Right lobe of liver (tissue), 6 donors: ENCODE results near the gene BRD4. TPM values are rescaled to one million over a fixed set of nuclear protein-coding genes. Genes with fewer than 3 reads are reported as not detected.

Experiments used
- ATAC-seq, 4 donors: fragments of 200-7000 bp; cut with Tn5 transposase; one replicate each; pipeline ENCODE4 v1.9.1; 2020; ENCODE audit warnings: mild to moderate bottlenecking in 4 of 4, moderate library complexity in 4 of 4
- DNase-seq, 3 donors: peaks; one replicate each; pipeline ENCODE4 v3.0.0-alpha.2; 2020
- H3K27ac ChIP-seq, 3 donors: fragments of 200-600 bp; one replicate each; pipeline ENCODE4 v1.8.0; 2022
- H3K27me3 ChIP-seq, 2 donors: fragments of 200-600 bp; one replicate each; pipeline ENCODE4 v1.8.0; 2022
- H3K36me3 ChIP-seq, 4 donors: fragments of 200-600 bp; sonication (generic) in 1 of 4; one replicate each; pipeline versions ENCODE4 v1.5.1 to v1.8.0; 2017 to 2022; ENCODE audit warnings: control low read depth in 1 of 4
- H3K4me1 ChIP-seq, 4 donors: fragments of 200-600 bp; sonication (generic) in 1 of 4; one replicate each; pipeline versions ENCODE4 v1.5.1 to v1.8.0; 2017 to 2022; ENCODE audit warnings: control low read depth in 1 of 4
- H3K4me3 ChIP-seq, 3 donors: fragments of 200-600 bp; one replicate each; pipeline ENCODE4 v1.8.0; 2022
- H3K9me3 ChIP-seq, 4 donors: fragments of 200-600 bp; sonication (generic) in 1 of 4; one replicate each; pipeline versions ENCODE4 v1.5.1 to v1.8.0; 2017 to 2022; ENCODE audit warnings: control low read depth in 1 of 4
- POLR2A ChIP-seq: fragments of 450-650 bp; IDR thresholded peaks from one replicate; pipeline ENCODE4 v1.6.1; 2017; ENCODE audit warnings: antibody characterized with exemption, mild to moderate bottlenecking
- WGBS: methylation state at CpG from one replicate; pipeline ENCODE4 v1.1.6; 2018; ENCODE audit warnings: low coverage, low lambda C conversion rate; ENCODE audit not compliant: insufficient coverage; ENCODE audit errors: missing lambda C conversion rate; 5-methylcytosine and 5-hydroxymethylcytosine counted together
- intact Hi-C, 2 donors: fragments of 100-400 bp; cut with DNase I; formaldehyde crosslinking; loops; one replicate each; pipeline versions ENCODE4 v1.11.2 to v1.14.1; 2022
- total RNA-seq, 6 experiments: library from RNA; depleted of rRNA in 2 of 6; stranded (reverse); fragments of >200 nt in 2 of 6; fragmentation: NEBNext Ultra II Directional in 3 of 6; extraction: Animal tissue kit (Norgen Biotek cat#: 25700) in 3 of 6; gene quantifications; one replicate each; pipeline versions ENCODE4 v1.1.0 to v1.2.4, GENCODE V29; 2016 to 2023
- TF ChIP-seq, protein P1 (sequence below), 4 donors: fragments of 200-600 bp in 3 of 4; fragments of 450-650 bp in 1 of 4; IDR thresholded peaks; one replicate each; pipeline versions ENCODE4 v1.5.1 to v1.8.0; 2016 to 2022; ENCODE audit warnings: antibody characterized with exemption in 4 of 4, mild to moderate bottlenecking in 2 of 4
- donor health status: DM: no; HTN: yes; CAD: no.
- donor health status: DM: no; HTN: no; CAD: no.
- donor health status: DM: no; HTN: no; CAD: no.
- donor health status: DM: no; HTN: yes; CAD: no.
- donor health status: DM: no; HTN: yes; CAD: no.

The BRD4 gene
- total RNA-seq, 6 experiments from 2014 or later = 20.0 to 52.6 (median 40.6) TPM

DNA sequence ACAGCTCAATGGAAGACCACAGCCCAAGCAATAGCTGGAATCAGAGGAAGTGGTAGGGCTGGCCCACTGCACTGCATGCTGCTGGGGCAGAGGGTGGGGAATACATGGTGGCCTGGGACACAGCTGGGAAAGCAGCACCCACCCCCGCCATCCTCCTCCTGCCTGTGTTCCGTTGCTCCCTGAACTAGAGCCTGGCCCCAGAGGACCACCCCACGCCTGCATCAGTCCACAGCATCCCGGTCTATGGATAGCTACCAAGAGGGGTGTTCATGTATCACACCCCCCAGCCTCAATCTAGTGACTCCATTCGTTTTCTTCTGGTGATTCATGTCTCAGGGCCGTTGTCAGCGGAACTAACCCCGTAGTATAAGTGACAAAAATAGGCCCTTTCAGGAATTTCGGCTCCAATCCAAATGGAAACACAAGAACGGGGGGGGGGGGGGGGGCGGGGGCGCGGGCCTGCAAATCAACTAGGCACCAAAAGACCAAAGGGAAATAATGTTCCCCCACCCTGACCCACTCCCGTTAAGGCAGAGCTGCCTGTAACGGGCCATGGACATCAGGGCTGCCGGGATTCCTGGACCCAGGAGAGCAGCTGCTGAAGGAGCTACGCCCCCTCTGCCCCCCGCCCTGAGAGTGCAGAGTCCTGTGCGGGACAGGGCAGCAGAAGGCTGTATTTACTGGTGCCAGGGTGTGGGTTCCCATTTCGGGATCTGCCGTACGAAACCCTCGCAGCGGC, 81.2 kb downstream of the BRD4 start:
- Histone ChIP-seq H3K4me3 (no peak overlapping the region), H3K36me3 (peaks cover 14 to 63% (median 34%) of the 10 kb centered on the region in 4 donors), H3K4me1 (peaks cover 0 to 34% (median 20%) of the 10 kb centered on the region in 4 donors), H3K27ac (peak overlapping the region in 2 of 3 donors; percentile 52 to 67), H3K27me3 (no peaks in the 10 kb centered on the region), H3K9me3 (no peaks in the 10 kb centered on the region)
- intact Hi-C loops = no loop called here
- no CpG with 5 or more reads among the region's 24 CpGs for WGBS
- TF ChIP-seq POLR2A = no peak
- TF ChIP-seq, protein P1, sequence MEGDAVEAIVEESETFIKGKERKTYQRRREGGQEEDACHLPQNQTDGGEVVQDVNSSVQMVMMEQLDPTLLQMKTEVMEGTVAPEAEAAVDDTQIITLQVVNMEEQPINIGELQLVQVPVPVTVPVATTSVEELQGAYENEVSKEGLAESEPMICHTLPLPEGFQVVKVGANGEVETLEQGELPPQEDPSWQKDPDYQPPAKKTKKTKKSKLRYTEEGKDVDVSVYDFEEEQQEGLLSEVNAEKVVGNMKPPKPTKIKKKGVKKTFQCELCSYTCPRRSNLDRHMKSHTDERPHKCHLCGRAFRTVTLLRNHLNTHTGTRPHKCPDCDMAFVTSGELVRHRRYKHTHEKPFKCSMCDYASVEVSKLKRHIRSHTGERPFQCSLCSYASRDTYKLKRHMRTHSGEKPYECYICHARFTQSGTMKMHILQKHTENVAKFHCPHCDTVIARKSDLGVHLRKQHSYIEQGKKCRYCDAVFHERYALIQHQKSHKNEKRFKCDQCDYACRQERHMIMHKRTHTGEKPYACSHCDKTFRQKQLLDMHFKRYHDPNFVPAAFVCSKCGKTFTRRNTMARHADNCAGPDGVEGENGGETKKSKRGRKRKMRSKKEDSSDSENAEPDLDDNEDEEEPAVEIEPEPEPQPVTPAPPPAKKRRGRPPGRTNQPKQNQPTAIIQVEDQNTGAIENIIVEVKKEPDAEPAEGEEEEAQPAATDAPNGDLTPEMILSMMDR (IDR thresholded peaks at IDR 0.05) = no peak
- ATAC-seq (no peak), DNase-seq (no peak)

DNA sequence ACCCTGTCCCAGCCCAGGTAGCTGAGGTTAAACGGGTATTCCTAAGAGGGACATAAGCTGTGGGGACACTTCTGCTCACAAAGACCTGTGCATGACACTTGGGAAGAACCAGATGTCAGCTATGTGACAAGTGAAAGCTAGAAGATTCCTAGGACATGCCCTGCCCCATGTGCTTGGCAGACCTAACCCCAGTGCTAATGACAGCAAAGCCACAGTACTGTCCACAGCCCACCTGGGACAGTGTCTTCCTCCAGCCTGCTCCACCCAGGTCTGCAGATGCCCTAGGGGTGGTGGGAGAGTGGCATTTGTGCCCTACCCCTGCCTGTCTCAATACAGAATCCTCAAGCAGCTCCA, 81.7 kb downstream of the BRD4 start:
- Histone ChIP-seq H3K27ac (peak overlapping the region in 2 of 3 donors; percentile 52 to 67), H3K9me3 (no peaks in the 10 kb centered on the region), H3K4me1 (peaks cover 0 to 34% (median 20%) of the 10 kb centered on the region in 4 donors), H3K27me3 (no peaks in the 10 kb centered on the region), H3K4me3 (no peak overlapping the region), H3K36me3 (peaks cover 12 to 59% (median 32%) of the 10 kb centered on the region in 4 donors)
- 43% methylated on average over 1 of the region's 1 CpG for WGBS
- no peak for DNase-seq
- no peak for ATAC-seq
- TF ChIP-seq, protein P1 (IDR thresholded peaks at IDR 0.05) = no peak
- TF ChIP-seq POLR2A = no peak
- intact Hi-C loops = no loop called here

DNA sequence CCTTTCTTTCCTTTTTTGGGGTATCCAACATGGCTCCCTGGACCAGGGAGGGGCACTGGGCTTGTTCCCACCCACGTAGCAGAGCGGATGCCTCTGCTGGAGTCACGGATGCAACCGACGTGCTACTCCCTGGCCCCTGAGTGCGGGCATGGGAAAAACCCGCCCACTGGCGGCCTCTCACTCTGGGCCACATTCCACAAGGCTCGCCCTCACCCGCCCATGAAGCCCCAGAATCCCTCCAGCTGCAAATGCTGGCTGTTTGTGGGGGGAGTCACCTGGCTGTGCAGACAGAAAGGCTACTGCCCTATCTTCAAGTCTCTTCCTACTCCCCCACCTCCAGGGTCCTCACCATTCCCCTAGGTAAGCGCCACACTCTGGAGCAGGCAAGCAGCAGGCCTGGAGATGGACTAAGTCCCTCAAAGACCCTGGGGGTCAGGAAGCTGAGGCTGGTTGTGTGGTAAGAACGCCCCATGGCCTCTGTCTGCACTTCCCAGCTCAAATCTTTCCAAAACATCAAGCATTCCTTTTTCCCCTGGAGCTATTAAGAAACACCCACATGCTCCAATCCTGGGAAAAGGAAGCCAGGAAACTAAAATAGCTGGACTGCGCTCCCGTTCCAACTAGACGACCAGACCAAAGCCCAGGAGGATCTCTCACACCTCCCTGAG, 82.2 kb downstream of the BRD4 start:
- Histone ChIP-seq H3K27me3 (no peaks in the 10 kb centered on the region), H3K4me1 (peaks cover 0 to 34% (median 20%) of the 10 kb centered on the region in 4 donors), H3K4me3 (no peak overlapping the region), H3K36me3 (peaks cover 8 to 59% (median 31%) of the 10 kb centered on the region in 4 donors), H3K9me3 (no peaks in the 10 kb centered on the region), H3K27ac (peak overlapping the region in 2 of 3 donors; percentile 52 to 67)
- 60% methylated on average over 13 of the region's 15 CpGs for WGBS
- ATAC-seq (no peak), DNase-seq (no peak)
- TF ChIP-seq POLR2A = no peak
- TF ChIP-seq, protein P1 (IDR thresholded peaks at IDR 0.05) = no peak
- intact Hi-C loops = loop anchor here in 1 of 2 donors (10.0 kb wide), 1 partner anchor 305 kb away; no protein-coding TSS in a partner anchor

DNA sequence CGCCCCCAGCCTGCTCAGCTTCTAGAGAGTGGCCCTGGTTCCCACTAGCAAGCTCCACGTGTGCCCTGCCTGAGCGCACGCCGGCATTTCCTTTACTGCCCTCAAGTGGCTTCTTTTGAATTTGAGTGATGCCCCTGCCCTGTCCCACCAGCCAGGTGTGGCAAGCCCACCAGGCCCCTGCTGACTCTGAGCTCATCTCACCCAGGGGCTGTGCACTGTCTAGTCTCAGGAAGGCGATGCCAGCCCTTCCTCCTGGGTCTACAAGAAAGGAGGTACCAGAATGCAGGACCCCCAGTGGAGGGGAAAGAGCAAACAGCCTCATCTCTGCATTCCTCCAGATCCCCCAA, 82.8 kb downstream of the BRD4 start:
- peak overlapping the region; percentile 52 to 67 (median 60) for H3K27ac ChIP-seq
- no peaks in the 10 kb centered on the region for H3K9me3 ChIP-seq
- intact Hi-C loops = loop anchor here in 1 of 2 donors (10.0 kb wide), 1 partner anchor 305 kb away; no protein-coding TSS in a partner anchor
- ATAC-seq (no peak), DNase-seq (no peak)
- peaks cover 5 to 58% (median 27%) of the 10 kb centered on the region in 4 donors for H3K36me3 ChIP-seq
- no peaks in the 10 kb centered on the region for H3K27me3 ChIP-seq
- H3K4me3 ChIP-seq = no peak overlapping the region
- 100% methylated on average over 1 of the region's 6 CpGs for WGBS
- TF ChIP-seq, protein P1 (IDR thresholded peaks at IDR 0.05) = no peak
- TF ChIP-seq POLR2A = no peak
- peaks cover 0 to 34% (median 20%) of the 10 kb centered on the region in 4 donors for H3K4me1 ChIP-seq
